ENCODE results near the gene FSTL5.

DNA sequence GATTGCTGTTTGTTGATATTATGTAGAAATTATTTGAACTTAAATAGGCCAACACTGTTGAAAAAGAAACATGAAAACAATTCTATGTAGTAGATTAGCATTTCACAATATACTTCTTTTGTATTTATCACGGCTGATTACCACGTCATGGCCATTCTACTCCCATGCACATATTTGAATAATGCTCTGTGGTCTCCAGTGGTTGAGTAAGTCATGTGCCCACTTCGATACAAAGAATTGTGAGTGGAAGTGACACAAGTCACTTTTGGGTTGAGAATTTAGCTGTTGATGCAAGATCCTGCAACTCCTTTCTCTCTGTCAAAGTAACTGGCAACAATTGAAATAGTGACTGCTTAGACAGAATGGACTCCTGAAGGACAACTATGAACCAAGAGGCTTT, 6.7 kb upstream of the FSTL5 start:
- TF ChIP-seq, protein P1, sequence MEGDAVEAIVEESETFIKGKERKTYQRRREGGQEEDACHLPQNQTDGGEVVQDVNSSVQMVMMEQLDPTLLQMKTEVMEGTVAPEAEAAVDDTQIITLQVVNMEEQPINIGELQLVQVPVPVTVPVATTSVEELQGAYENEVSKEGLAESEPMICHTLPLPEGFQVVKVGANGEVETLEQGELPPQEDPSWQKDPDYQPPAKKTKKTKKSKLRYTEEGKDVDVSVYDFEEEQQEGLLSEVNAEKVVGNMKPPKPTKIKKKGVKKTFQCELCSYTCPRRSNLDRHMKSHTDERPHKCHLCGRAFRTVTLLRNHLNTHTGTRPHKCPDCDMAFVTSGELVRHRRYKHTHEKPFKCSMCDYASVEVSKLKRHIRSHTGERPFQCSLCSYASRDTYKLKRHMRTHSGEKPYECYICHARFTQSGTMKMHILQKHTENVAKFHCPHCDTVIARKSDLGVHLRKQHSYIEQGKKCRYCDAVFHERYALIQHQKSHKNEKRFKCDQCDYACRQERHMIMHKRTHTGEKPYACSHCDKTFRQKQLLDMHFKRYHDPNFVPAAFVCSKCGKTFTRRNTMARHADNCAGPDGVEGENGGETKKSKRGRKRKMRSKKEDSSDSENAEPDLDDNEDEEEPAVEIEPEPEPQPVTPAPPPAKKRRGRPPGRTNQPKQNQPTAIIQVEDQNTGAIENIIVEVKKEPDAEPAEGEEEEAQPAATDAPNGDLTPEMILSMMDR (conservative IDR thresholded peaks at IDR 0.05) = no peak
- TF ChIP-seq EZH2 (IDR thresholded peaks at IDR 0.05; ENCODE audit: low read depth) = no peak
